ENCODE data around the gene ICAM2. TPM values are rescaled to one million over a fixed set of nuclear protein-coding genes. Genes with fewer than 3 reads are reported as not detected.

ICAM2 gene
- total RNA-seq, 1 donor from 2014 or later: not detected

DNA sequence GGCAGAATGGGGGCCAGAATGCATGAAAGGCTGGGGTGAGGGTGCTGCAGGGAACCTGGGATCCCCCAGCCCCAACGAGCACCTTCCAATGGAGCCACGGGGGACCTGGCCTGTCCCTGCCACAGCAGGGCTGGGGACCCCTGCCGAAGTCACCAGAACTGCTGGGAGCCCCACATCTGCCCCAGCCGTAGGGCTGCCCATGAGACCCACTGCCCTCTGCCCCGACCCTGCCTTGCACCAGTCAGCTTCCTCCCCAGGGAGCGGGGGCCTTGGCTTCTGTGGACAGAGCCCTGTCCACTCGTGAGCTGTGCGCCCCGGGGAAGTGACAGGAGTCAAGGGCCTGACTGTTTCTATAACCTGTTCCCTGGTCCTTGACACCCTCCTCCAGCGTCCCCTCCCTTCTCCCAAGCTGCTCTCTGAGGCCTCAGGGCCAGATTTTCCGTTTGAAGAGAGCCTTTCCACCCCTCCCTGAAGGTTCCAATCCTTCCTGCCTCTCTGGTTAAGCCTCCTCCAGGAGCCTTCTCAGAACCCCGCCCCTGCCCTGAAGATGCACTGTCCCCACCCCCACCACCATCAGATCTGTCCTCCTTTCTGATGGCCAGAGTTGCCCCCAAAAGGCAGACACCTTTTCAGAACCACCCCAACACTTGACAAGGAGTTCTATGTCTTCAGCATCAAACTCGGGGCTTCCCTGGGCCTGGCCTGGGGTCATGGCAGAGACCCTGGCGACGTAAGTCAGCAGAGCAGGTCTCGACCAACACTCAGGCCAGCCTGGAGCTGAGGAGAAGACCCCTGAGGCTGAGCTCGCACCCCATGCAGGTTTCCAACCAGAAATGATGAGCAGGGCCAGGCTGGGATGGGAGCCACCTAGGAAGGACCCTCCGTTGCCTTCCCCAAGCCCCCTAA is 33.0 kb downstream of the ICAM2 start:
- H3K4me2 ChIP-seq: no peak overlapping the region
- no peaks in the 10 kb centered on the region for H3F3A ChIP-seq (ENCODE audit: low read depth)
- H3K4me3 ChIP-seq: no peak overlapping the region
- H2AFZ ChIP-seq (replicated peaks): no peak overlapping the region
- no peak overlapping the region for H3K27ac ChIP-seq
- TF ChIP-seq, protein P1, sequence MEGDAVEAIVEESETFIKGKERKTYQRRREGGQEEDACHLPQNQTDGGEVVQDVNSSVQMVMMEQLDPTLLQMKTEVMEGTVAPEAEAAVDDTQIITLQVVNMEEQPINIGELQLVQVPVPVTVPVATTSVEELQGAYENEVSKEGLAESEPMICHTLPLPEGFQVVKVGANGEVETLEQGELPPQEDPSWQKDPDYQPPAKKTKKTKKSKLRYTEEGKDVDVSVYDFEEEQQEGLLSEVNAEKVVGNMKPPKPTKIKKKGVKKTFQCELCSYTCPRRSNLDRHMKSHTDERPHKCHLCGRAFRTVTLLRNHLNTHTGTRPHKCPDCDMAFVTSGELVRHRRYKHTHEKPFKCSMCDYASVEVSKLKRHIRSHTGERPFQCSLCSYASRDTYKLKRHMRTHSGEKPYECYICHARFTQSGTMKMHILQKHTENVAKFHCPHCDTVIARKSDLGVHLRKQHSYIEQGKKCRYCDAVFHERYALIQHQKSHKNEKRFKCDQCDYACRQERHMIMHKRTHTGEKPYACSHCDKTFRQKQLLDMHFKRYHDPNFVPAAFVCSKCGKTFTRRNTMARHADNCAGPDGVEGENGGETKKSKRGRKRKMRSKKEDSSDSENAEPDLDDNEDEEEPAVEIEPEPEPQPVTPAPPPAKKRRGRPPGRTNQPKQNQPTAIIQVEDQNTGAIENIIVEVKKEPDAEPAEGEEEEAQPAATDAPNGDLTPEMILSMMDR (IDR thresholded peaks at IDR 0.05): no peak
- TF ChIP-seq EZH2phosphoT487 (IDR thresholded peaks at IDR 0.05): no peak
- TF ChIP-seq EZH2 (IDR thresholded peaks at IDR 0.05): no peak
- Mint-ChIP-seq H3K36me3 (no peaks in the 10 kb centered on the region), H3K27ac (peak overlapping the region; percentile 72), H3K4me3 (no peak overlapping the region), H3K27me3 (ENCODE audit: insufficient read depth, low read depth) (peaks cover 19% of the 10 kb centered on the region), H3K4me1 (peaks cover 21% of the 10 kb centered on the region), H3K9me3 (peaks cover 5% of the 10 kb centered on the region)
- no peaks in the 10 kb centered on the region for H3K9me3 ChIP-seq (ENCODE audit: low read depth)
- H3K79me2 ChIP-seq (ENCODE audit: low read depth): no peaks in the 10 kb centered on the region
- peaks cover 7% of the 10 kb centered on the region for H3K4me1 ChIP-seq
- H3K27me3 ChIP-seq: peaks cover 12% of the 10 kb centered on the region
- no peaks in the 10 kb centered on the region for H4K20me1 ChIP-seq (ENCODE audit: low read depth)
- no peak for DNase-seq (ENCODE audit: low spot score)
- H3K9ac ChIP-seq: no peak overlapping the region
- no peaks in the 10 kb centered on the region for H3K36me3 ChIP-seq

DNA sequence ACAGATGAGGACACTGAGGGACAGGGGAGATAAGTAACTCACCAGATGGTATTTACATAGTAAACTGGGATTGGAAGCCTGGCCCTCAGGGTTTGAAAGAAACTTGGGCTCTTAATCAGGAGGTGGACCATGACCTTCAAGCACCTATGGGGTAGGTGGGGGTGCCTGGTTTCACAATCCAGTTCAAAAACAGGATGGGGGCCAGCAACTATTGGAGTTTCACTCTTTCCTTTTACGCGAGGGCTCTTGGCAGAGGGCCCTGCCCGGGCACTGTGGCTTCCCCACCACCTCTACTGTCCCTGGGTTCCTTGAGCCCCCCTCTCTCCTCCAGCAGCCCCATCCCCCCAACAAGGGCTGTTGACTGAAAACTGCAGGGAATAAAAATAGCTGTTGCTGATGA is 33.6 kb downstream of the ICAM2 start:
- no peaks in the 10 kb centered on the region for H3K9me3 ChIP-seq (ENCODE audit: low read depth)
- peaks cover 6% of the 10 kb centered on the region for H3K27me3 ChIP-seq
- H3K4me3 ChIP-seq: no peak overlapping the region
- no peaks in the 10 kb centered on the region for H3K36me3 ChIP-seq
- H2AFZ ChIP-seq (replicated peaks): no peak overlapping the region
- TF ChIP-seq, protein P1 (IDR thresholded peaks at IDR 0.05): no peak
- TF ChIP-seq EZH2phosphoT487 (IDR thresholded peaks at IDR 0.05) (no peak), EZH2 (IDR thresholded peaks at IDR 0.05) (no peak)
- no peak overlapping the region for H3K27ac Mint-ChIP-seq
- H3K9me3 Mint-ChIP-seq: peaks cover 10% of the 10 kb centered on the region
- no peak overlapping the region for H3K4me3 Mint-ChIP-seq
- H3K4me1 Mint-ChIP-seq: peaks cover 21% of the 10 kb centered on the region
- H4K20me1 ChIP-seq (ENCODE audit: low read depth): no peaks in the 10 kb centered on the region
- no peak overlapping the region for H3K27ac ChIP-seq
- H3K79me2 ChIP-seq (ENCODE audit: low read depth): no peaks in the 10 kb centered on the region
- H3K9ac ChIP-seq: no peak overlapping the region
- H3F3A ChIP-seq (ENCODE audit: low read depth): no peaks in the 10 kb centered on the region
- H3K27me3 Mint-ChIP-seq (ENCODE audit: insufficient read depth, low read depth): peaks cover 12% of the 10 kb centered on the region
- no peak for DNase-seq (ENCODE audit: low spot score)
- no peak overlapping the region for H3K4me2 ChIP-seq
- no peaks in the 10 kb centered on the region for H3K36me3 Mint-ChIP-seq
- H3K4me1 ChIP-seq: peaks cover 7% of the 10 kb centered on the region

DNA sequence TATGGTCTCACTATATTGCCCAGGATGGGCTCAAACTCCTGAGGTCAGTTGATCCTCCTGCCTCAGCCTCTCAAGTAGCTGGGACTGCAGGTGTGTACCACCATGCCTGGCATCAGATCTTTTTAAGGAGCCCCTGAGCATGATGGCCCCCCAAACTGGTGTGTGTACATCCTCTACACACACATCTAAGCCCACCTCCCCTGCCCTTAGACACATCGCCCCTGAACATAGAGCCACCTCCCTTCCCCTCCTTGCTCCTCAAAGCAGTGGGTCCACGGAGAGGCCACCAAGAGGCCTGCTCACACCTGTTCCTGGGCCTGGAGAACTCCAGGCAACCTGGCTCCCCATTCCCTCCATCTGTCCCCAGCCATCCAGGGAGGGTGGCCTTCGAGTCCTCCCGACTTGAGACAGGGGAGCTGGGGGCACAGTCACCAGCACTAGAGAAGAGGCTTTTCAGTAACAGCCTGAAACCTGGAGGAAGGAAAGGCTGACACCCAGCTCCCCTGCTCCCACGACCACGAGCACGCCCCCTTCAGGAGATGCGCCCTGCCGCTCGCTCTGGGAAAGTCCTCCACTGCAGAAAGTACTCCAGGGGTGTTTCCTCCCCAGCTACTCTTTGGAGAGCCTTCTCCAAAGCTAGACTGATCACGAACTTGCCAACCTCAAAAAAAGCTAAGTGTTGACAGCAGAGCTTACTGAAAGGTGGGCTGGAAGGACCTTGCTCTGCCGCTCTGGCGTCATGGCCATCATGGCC is 34.9 kb downstream of the ICAM2 start:
- peaks cover 15% of the 10 kb centered on the region for H3K9me3 Mint-ChIP-seq
- no peak for DNase-seq (ENCODE audit: low spot score)
- H3K4me3 Mint-ChIP-seq: no peak overlapping the region

More for the DNA sequence above, 34.9 kb downstream of the ICAM2 start:
- no peak overlapping the region for H3K27ac Mint-ChIP-seq
- H3K4me2 ChIP-seq: no peak overlapping the region
- H3K27me3 Mint-ChIP-seq (ENCODE audit: insufficient read depth, low read depth): peaks cover 11% of the 10 kb centered on the region
- no peak overlapping the region for H3K27ac ChIP-seq
- H3K4me1 ChIP-seq: peaks cover 7% of the 10 kb centered on the region
- no peaks in the 10 kb centered on the region for H3K79me2 ChIP-seq (ENCODE audit: low read depth)
- H3K9ac ChIP-seq: no peak overlapping the region
- H3K36me3 Mint-ChIP-seq: no peaks in the 10 kb centered on the region
- no peaks in the 10 kb centered on the region for H4K20me1 ChIP-seq (ENCODE audit: low read depth)
- H3K4me1 Mint-ChIP-seq: peaks cover 19% of the 10 kb centered on the region
- H2AFZ ChIP-seq (replicated peaks): no peak overlapping the region
- no peaks in the 10 kb centered on the region for H3K36me3 ChIP-seq
- no peak for TF ChIP-seq EZH2 (IDR thresholded peaks at IDR 0.05)
- TF ChIP-seq, protein P1 (IDR thresholded peaks at IDR 0.05): no peak
- no peak for TF ChIP-seq EZH2phosphoT487 (IDR thresholded peaks at IDR 0.05)
- no peaks in the 10 kb centered on the region for H3F3A ChIP-seq (ENCODE audit: low read depth)
- no peaks in the 10 kb centered on the region for H3K27me3 ChIP-seq
- no peak overlapping the region for H3K4me3 ChIP-seq
- no peaks in the 10 kb centered on the region for H3K9me3 ChIP-seq (ENCODE audit: low read depth)
